Esophagus muscularis mucosa (tissue), 4 donors: ENCODE data around the gene NKX6-1.

Experiments
- EP300 ChIP-seq: sonication (generic); formaldehyde crosslinking; IDR thresholded peaks from one replicate; pipeline ENCODE4 v1.6.1; 2017; ENCODE audit warnings: antibody characterized with exemption
- POLR2A ChIP-seq: fragments of 450-650 bp; IDR thresholded peaks from one replicate; pipeline ENCODE4 v1.6.1; 2017; ENCODE audit warnings: antibody characterized with exemption, moderate library complexity, mild to moderate bottlenecking, low read depth
- TF ChIP-seq, protein P1 (sequence below), 3 experiments: fragments of 200-600 bp in 2 of 3; fragments of 450-650 bp in 1 of 3; sonication (generic) in 2 of 3; IDR thresholded peaks; one replicate each; pipeline ENCODE4 v1.5.1; 2017 to 2019; ENCODE audit warnings: antibody characterized with exemption in 3 of 3, mild to moderate bottlenecking in 2 of 3, moderate library complexity in 1 of 3

DNA sequence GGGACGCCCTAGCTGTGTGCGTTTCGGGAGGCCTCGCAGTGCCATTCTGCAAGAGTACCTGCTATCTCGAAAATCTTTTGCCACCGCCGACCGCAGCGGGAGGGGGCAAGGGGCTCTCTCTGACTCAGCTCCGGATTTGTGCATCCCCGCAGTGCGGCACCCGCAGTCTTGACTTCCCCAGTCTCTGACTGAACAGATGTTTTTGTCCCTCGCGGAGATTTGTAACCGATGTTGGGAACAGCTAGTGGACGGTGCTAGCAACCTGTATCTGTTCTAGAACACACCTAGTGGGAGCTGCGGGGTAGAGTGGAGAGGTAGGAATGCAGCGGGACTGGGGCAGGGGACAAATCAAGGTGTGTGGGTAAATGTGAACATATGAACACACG, 17.2 kb downstream of the NKX6-1 start:
- TF ChIP-seq EP300 (no peak), POLR2A (no peak)
- TF ChIP-seq, protein P1, sequence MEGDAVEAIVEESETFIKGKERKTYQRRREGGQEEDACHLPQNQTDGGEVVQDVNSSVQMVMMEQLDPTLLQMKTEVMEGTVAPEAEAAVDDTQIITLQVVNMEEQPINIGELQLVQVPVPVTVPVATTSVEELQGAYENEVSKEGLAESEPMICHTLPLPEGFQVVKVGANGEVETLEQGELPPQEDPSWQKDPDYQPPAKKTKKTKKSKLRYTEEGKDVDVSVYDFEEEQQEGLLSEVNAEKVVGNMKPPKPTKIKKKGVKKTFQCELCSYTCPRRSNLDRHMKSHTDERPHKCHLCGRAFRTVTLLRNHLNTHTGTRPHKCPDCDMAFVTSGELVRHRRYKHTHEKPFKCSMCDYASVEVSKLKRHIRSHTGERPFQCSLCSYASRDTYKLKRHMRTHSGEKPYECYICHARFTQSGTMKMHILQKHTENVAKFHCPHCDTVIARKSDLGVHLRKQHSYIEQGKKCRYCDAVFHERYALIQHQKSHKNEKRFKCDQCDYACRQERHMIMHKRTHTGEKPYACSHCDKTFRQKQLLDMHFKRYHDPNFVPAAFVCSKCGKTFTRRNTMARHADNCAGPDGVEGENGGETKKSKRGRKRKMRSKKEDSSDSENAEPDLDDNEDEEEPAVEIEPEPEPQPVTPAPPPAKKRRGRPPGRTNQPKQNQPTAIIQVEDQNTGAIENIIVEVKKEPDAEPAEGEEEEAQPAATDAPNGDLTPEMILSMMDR (IDR thresholded peaks at IDR 0.05), result no peak
